A549 (cell line): ENCODE measurements around the gene NME7. TPM values are rescaled to one million over a fixed set of nuclear protein-coding genes. Genes with fewer than 3 reads are reported as not detected.

Experiments
- ATAC-seq, 2 experiments: fragments of 200-7000 bp in 1 of 2; fragments of >200 bp in 1 of 2; cut with Nextera tagmentation in 1 of 2; cut with Tn5 transposase in 1 of 2; 3 replicates each; pipeline versions ENCODE4 v1.8.0 to v1.9.1; 2018 to 2020; ENCODE audit warnings: mild to moderate bottlenecking in 1 of 2, moderate library complexity in 1 of 2
- CTCF ChIA-PET: fragments of 300-600 bp; sonication (Branson Sonifier 250); formaldehyde crosslinking; extraction: SDS; loops from one replicate; lab custom pipeline; 2021; ENCODE audit warnings: antibody characterized with exemption, inconsistent platforms; lab: Yijun Ruan, JAX
- POLR2A ChIA-PET: fragments of 350-600 bp; formaldehyde crosslinking; extraction: SDS; loops from one replicate; lab custom pipeline; 2021; ENCODE audit warnings: antibody characterized with exemption, inconsistent platforms; lab: Yijun Ruan, JAX
- DNase-seq, 2 experiments: peaks; one replicate each; pipeline versions ENCODE4 v3.0.0 to v3.0.0-alpha.2; 2011 to 2016; ENCODE audit warnings: low read depth in 1 of 2, low spot score in 1 of 2
- FAIRE-seq: peaks from 2 replicates; lab custom pipeline; 2011; peaks lifted over from hg19 to GRCh38; lab: Jason Lieb, UNC
- H3K27ac ChIP-seq, 2 experiments: fragments of >200 bp; sonication (Bioruptor Twin); formaldehyde crosslinking; 3 replicates each; pipeline ENCODE4 v1.5.1; 2016 to 2017
- H3K4me1 ChIP-seq: fragments of >200 bp; sonication (Bioruptor Twin); formaldehyde crosslinking; 3 replicates; pipeline ENCODE4 v1.6.1; 2016
- H3K4me2 ChIP-seq: fragments of >200 bp; sonication (Bioruptor Twin); formaldehyde crosslinking; 3 replicates; pipeline ENCODE4 v1.6.1; 2016
- H3K4me3 ChIP-seq: fragments of >200 bp; sonication (Bioruptor Twin); formaldehyde crosslinking; 3 replicates; pipeline ENCODE4 v1.5.1; 2016
- H3K9me3 ChIP-seq: fragments of >200 bp; sonication (Bioruptor Twin); formaldehyde crosslinking; 3 replicates; pipeline ENCODE4 v1.6.1; 2016
- CBX2 ChIP-seq: fragments of 200-600 bp; sonication (generic); IDR thresholded peaks from 2 replicates; pipeline ENCODE4 v1.6.1; 2016; ENCODE audit warnings: low read depth, mild to moderate bottlenecking, borderline replicate concordance
- CEBPB ChIP-seq, 2 experiments: fragments of >200 bp in 1 of 2; sonication (Bioruptor Twin) in 1 of 2; formaldehyde crosslinking in 1 of 2; IDR thresholded peaks; 2 replicates each; pipeline ENCODE4 v1.6.1; 2012 to 2016
- EHF ChIP-seq: fragments of 250-450 bp; sonication (Bioruptor Pico); IDR thresholded peaks from 2 replicates; pipeline ENCODE4 v1.5.0; 2020; ENCODE audit warnings: mild to moderate bottlenecking
- EP300 ChIP-seq, 2 experiments: fragments of >200 bp; sonication (Bioruptor Twin); formaldehyde crosslinking; IDR thresholded peaks; 2 replicates in 1 of 2; 3 replicates in 1 of 2; pipeline ENCODE4 v1.6.1; 2016 to 2017
- ESRRA ChIP-seq: fragments of 150-350 bp; IDR thresholded peaks from 2 replicates; pipeline ENCODE4 v1.6.1; 2014; ENCODE audit warnings: mild to moderate bottlenecking, low read length, borderline replicate concordance
- GATA3 ChIP-seq: IDR thresholded peaks from 2 replicates; pipeline ENCODE4 v1.6.1; 2012; ENCODE audit warnings: borderline replicate concordance
- HES2 ChIP-seq: fragments of >200 bp; sonication (Bioruptor Twin); formaldehyde crosslinking; IDR thresholded peaks from 2 replicates; pipeline ENCODE4 v1.6.1; 2016
- HEYL ChIP-seq: fragments of 250-450 bp; sonication (Bioruptor Pico); IDR thresholded peaks from 2 replicates; pipeline ENCODE4 v1.8.0; 2021; ENCODE audit warnings: mild to moderate bottlenecking, moderate library complexity
- HOXA7 ChIP-seq: fragments of 250-450 bp; sonication (Bioruptor Pico); IDR thresholded peaks from 2 replicates; pipeline ENCODE4 v1.5.0; 2020; ENCODE audit warnings: mild to moderate bottlenecking, moderate library complexity
- HOXB13 ChIP-seq: fragments of 250-450 bp; sonication (Bioruptor Pico); IDR thresholded peaks from 2 replicates; pipeline ENCODE4 v1.5.0; 2020; ENCODE audit warnings: low read depth, mild to moderate bottlenecking, moderate library complexity
- HOXB5 ChIP-seq: fragments of 250-450 bp; sonication (Bioruptor Pico); IDR thresholded peaks from 2 replicates; pipeline ENCODE4 v1.5.0; 2020; ENCODE audit warnings: mild to moderate bottlenecking, moderate library complexity
- JUN ChIP-seq, 2 experiments: fragments of >200 bp; sonication (Bioruptor Twin); formaldehyde crosslinking; IDR thresholded peaks; 2 replicates in 1 of 2; 3 replicates in 1 of 2; pipeline ENCODE4 v1.6.1; 2016 to 2017
- KDM5A ChIP-seq: fragments of 200-600 bp; sonication (generic); IDR thresholded peaks from 2 replicates; pipeline ENCODE4 v1.6.1; 2016; ENCODE audit warnings: antibody characterized with exemption, mild to moderate bottlenecking
- MAX ChIP-seq: IDR thresholded peaks from 2 replicates; pipeline ENCODE4 v1.6.1; 2012
- MYC ChIP-seq: IDR thresholded peaks from 2 replicates; pipeline ENCODE4 v1.6.1; 2012; ENCODE audit warnings: mild to moderate bottlenecking, inconsistent platforms, low read length, improper control_type of control experiment, borderline replicate concordance
- NPAS2 ChIP-seq: fragments of 250-450 bp; sonication (Bioruptor Pico); IDR thresholded peaks from 2 replicates; pipeline ENCODE4 v1.8.0; 2022; ENCODE audit warnings: mild to moderate bottlenecking, moderate library complexity, borderline replicate concordance
- PBX3 ChIP-seq: IDR thresholded peaks from 2 replicates; pipeline ENCODE4 v1.6.1; 2012
- PHF8 ChIP-seq: fragments of 200-600 bp; sonication (generic); IDR thresholded peaks from 2 replicates; pipeline ENCODE4 v1.6.1; 2016; ENCODE audit warnings: low read depth, mild to moderate bottlenecking, antibody characterized with exemption, moderate library complexity, borderline replicate concordance
- POLR2A ChIP-seq: IDR thresholded peaks from 2 replicates; pipeline ENCODE4 v1.6.1; 2012; ENCODE audit warnings: mild to moderate bottlenecking, low read length
- RAD21 ChIP-seq, 2 experiments: fragments of >200 bp in 1 of 2; sonication (Bioruptor Twin) in 1 of 2; formaldehyde crosslinking in 1 of 2; IDR thresholded peaks in 1 of 2; conservative IDR thresholded peaks in 1 of 2; 2 replicates in 1 of 2; 3 replicates in 1 of 2; pipeline ENCODE4 v1.6.1; 2012 to 2018; ENCODE audit warnings: inconsistent platforms in 1 of 2
- RARB ChIP-seq: fragments of 250-450 bp; sonication (Bioruptor Pico); IDR thresholded peaks from 2 replicates; pipeline ENCODE4 v1.8.0; 2021; ENCODE audit warnings: mild to moderate bottlenecking, moderate library complexity
- TFCP2L1 ChIP-seq: fragments of 250-450 bp; sonication (Bioruptor Pico); IDR thresholded peaks from 2 replicates; pipeline ENCODE4 v1.5.0; 2021; ENCODE audit warnings: mild to moderate bottlenecking
- ZFP36 ChIP-seq: fragments of 450-650 bp; IDR thresholded peaks from 2 replicates; pipeline ENCODE4 v1.6.1; 2014; ENCODE audit warnings: borderline replicate concordance; ENCODE audit not compliant: partially characterized antibody
- WGBS: methylation state at CpG from one replicate; pipeline ENCODE4 v1.1.6; 2017; ENCODE audit errors: missing lambda C conversion rate; 5-methylcytosine and 5-hydroxymethylcytosine counted together
- polyA plus RNA-seq, 4 experiments: library from polyadenylated mRNA; depleted of rRNA in 3 of 4; stranded (reverse); fragments of >200 nt; fragmentation: RNase III in 1 of 4; extraction: RNeasy Plus Mini Kit Qiagen cat#74134 plus additional on column Dnase treatment in 1 of 4; gene quantifications; 2 replicates in 3 of 4; 3 replicates in 1 of 4; pipeline ENCODE4 v1.2.3, GENCODE V29; 2011 to 2017

NME7 gene
- polyA plus RNA-seq, 2 of the 4 experiments (the other 2 are of a cell fraction) = 39.5 to 62.3 TPM

- peak overlapping the region; percentile 96 to 98 for H3K27ac ChIP-seq
- H3K4me2 ChIP-seq = peak overlapping the region; percentile 98
- 20% methylated on average over 6 of the region's 6 CpGs for WGBS
- FAIRE-seq = no peak
- DNase-seq = no peak
- TF ChIP-seq RAD21 (conservative IDR thresholded peaks at IDR 0.05 in 1 of 2, IDR thresholded peaks at IDR 0.05 in 1 of 2) (peak; percentile 10 to 18; a peak in 1 of 5 replicates), HOXB13 (no peak)
- H3K4me1 ChIP-seq = peaks cover 60% of the 10 kb centered on the region
- no peaks in the 10 kb centered on the region for H3K9me3 ChIP-seq
- no peak for ATAC-seq
- peak overlapping the region; percentile 92 for H3K4me3 ChIP-seq
- CTCF ChIA-PET = interaction anchor here (0.6 to 3.7 kb wide), 9 partner anchors 9 to 672 kb away, joined by 3 to 20 read pairs (median 4); no protein-coding TSS in a partner anchor
- POLR2A ChIA-PET = interaction anchor here (1.2 to 4.4 kb wide), 2 partner anchors 8 to 51 kb away, joined by 5 to 42 read pairs; no protein-coding TSS in a partner anchor
Observed at GRCh38 chr1:169111472-169111871, 256.1 kb downstream of the NME7 start.

- ChIA-PET CTCF (interaction anchor here (0.6 to 3.7 kb wide), 9 partner anchors 10 to 671 kb away, joined by 3 to 20 read pairs (median 4); no protein-coding TSS in a partner anchor), POLR2A (interaction anchor here (0.6 to 4.4 kb wide), 5 partner anchors 8 to 768 kb away, joined by 3 to 42 read pairs (median 5); no protein-coding TSS in a partner anchor)
- peak overlapping the region; percentile 92 for H3K4me3 ChIP-seq
- no peak for FAIRE-seq
- WGBS = 12% methylated on average over 7 of the region's 7 CpGs
- peak overlapping the region; percentile 98 for H3K4me2 ChIP-seq
- ATAC-seq = no peak
- H3K4me1 ChIP-seq = peaks cover 54% of the 10 kb centered on the region
- peak in 1 of 2 experiments; percentile 52 for DNase-seq
- TF ChIP-seq HEYL (CRISPR knock-in tag) = no peak
- no peak for TF ChIP-seq GATA3
- no peak for TF ChIP-seq EHF (CRISPR knock-in tag)
- TF ChIP-seq PHF8 = no peak
- no peak for TF ChIP-seq ESRRA
- no peak for TF ChIP-seq PBX3
- TF ChIP-seq HOXB5 (CRISPR knock-in tag) = no peak
- no peak for TF ChIP-seq ZFP36
- no peaks in the 10 kb centered on the region for H3K9me3 ChIP-seq
- H3K27ac ChIP-seq = peak overlapping the region; percentile 96 to 98
Observed at GRCh38 chr1:169110689-169111447, 256.7 kb downstream of the NME7 start.

GRCh38 chr1:169110236-169110635 is 257.4 kb downstream of the NME7 start:
- ChIA-PET CTCF (interaction anchor here (0.6 to 3.7 kb wide), 9 partner anchors 21 to 665 kb away, joined by 3 to 20 read pairs (median 4); no protein-coding TSS in a partner anchor), POLR2A (interaction anchor here (0.6 to 4.4 kb wide), 8 partner anchors 9 to 768 kb away, joined by 3 to 42 read pairs (median 4); no protein-coding TSS in a partner anchor)
- Histone ChIP-seq H3K27ac (peak overlapping the region; percentile 96 to 98), H3K4me3 (peak overlapping the region; percentile 92), H3K4me2 (peak overlapping the region; percentile 98), H3K4me1 (peaks cover 49% of the 10 kb centered on the region), H3K9me3 (no peaks in the 10 kb centered on the region)
- TF ChIP-seq HOXB5 (CRISPR knock-in tag) = no peak
- no peak for TF ChIP-seq KDM5A
- TF ChIP-seq EHF (CRISPR knock-in tag) = no peak
- no peak for TF ChIP-seq RARB (CRISPR knock-in tag)
- no peak for TF ChIP-seq MYC
- no peak for TF ChIP-seq TFCP2L1 (CRISPR knock-in tag)
- TF ChIP-seq PHF8 = no peak
- no peak for TF ChIP-seq HES2
- DNase-seq (no peak), FAIRE-seq (no peak), ATAC-seq (no peak)
- 4% methylated on average over 3 of the region's 3 CpGs for WGBS

GRCh38 chr1:169109561-169110134 is 257.9 kb downstream of the NME7 start:
- peaks cover 49% of the 10 kb centered on the region for H3K4me1 ChIP-seq
- CTCF ChIA-PET = interaction anchor here (0.6 to 3.7 kb wide), 13 partner anchors 8 to 664 kb away, joined by 3 to 20 read pairs (median 4); partner anchors contain the start of genes BLZF1 and NME7
- peak; percentile 65 for FAIRE-seq
- 1% methylated on average over 8 of the region's 8 CpGs for WGBS
- H3K27ac ChIP-seq = peak overlapping the region; percentile 96 to 98
- POLR2A ChIA-PET = interaction anchor here (0.7 to 4.4 kb wide), 10 partner anchors 10 to 767 kb away, joined by 3 to 42 read pairs (median 4); no protein-coding TSS in a partner anchor
- DNase-seq = peak; percentile 83 to 96
- no peaks in the 10 kb centered on the region for H3K9me3 ChIP-seq
- peak overlapping the region; percentile 98 for H3K4me2 ChIP-seq
- ATAC-seq = peak; percentile 52 to 61
- H3K4me3 ChIP-seq = peak overlapping the region; percentile 92
- TF ChIP-seq HOXA7 (CRISPR knock-in tag) = 0 out of 2 replicates have a peak, but pooled peaks have one; percentile 37
- no peak for TF ChIP-seq HEYL (CRISPR knock-in tag)
- TF ChIP-seq PBX3 = no peak
- peak; percentile 81 for TF ChIP-seq GATA3
- no peak for TF ChIP-seq POLR2A
- TF ChIP-seq HOXB5 (CRISPR knock-in tag) = no peak
- no peak for TF ChIP-seq KDM5A
- TF ChIP-seq MAX = no peak; the same call in 1 of the 2 replicates
- no peak for TF ChIP-seq CBX2
- peak; percentile 66 to 67; a peak in 2 of 5 replicates for TF ChIP-seq EP300 (IDR thresholded peaks at IDR 0.05)
- TF ChIP-seq TFCP2L1 (CRISPR knock-in tag) = no peak
- peak; percentile 55 to 78 for TF ChIP-seq JUN (IDR thresholded peaks at IDR 0.05)
- no peak for TF ChIP-seq PHF8
- TF ChIP-seq NPAS2 (CRISPR knock-in tag) = no peak
- peak; percentile 88 to 92 for TF ChIP-seq CEBPB (IDR thresholded peaks at IDR 0.05)
- 0 out of 2 replicates have a peak, but pooled peaks have one; percentile 54 for TF ChIP-seq MYC
